Liver (tissue), 9 donors: ENCODE data around the gene COLEC11. TPM values are rescaled to one million over a fixed set of nuclear protein-coding genes. Genes with fewer than 3 reads are reported as not detected.

ENCODE experiments used
- DNase-seq: peaks from one replicate; pipeline ENCODE4 v3.0.0-alpha.2; 2017; ENCODE audit warnings: low spot score
- H3K27ac ChIP-seq, 2 donors: one replicate each; pipeline ENCODE4 v1.7.0; 2013; ENCODE audit warnings: inconsistent platforms in 2 of 2, low read length in 2 of 2, control low read depth in 1 of 2, low read depth in 1 of 2, mild to moderate bottlenecking in 1 of 2
- H3K27me3 ChIP-seq, 4 donors: one replicate each; pipeline versions ENCODE4 v1.6.1 to v1.7.0; 2013; ENCODE audit warnings: low read length in 3 of 4, inconsistent platforms in 1 of 4, mild to moderate bottlenecking in 1 of 4, moderate library complexity in 1 of 4; ENCODE audit not compliant: control insufficient read depth in 4 of 4, insufficient read depth in 4 of 4
- H3K36me3 ChIP-seq, 4 donors: one replicate each; pipeline versions ENCODE4 v1.6.1 to v1.7.0; 2013; ENCODE audit warnings: low read length in 3 of 4, mild to moderate bottlenecking in 3 of 4, low read depth in 1 of 4, moderate library complexity in 1 of 4; ENCODE audit not compliant: control insufficient read depth in 4 of 4, insufficient read depth in 3 of 4
- H3K4me1 ChIP-seq, 4 donors: one replicate each; pipeline versions ENCODE4 v1.6.1 to v1.7.0; 2013; ENCODE audit warnings: low read length in 3 of 4, mild to moderate bottlenecking in 3 of 4, moderate library complexity in 1 of 4; ENCODE audit not compliant: control insufficient read depth in 4 of 4, insufficient read depth in 4 of 4
- H3K4me3 ChIP-seq, 3 donors: one replicate each; pipeline versions ENCODE4 v1.6.1 to v1.7.0; 2013; ENCODE audit warnings: low read length in 3 of 3, control low read depth in 1 of 3, low read depth in 1 of 3, mild to moderate bottlenecking in 1 of 3
- H3K9ac ChIP-seq, 2 donors: one replicate each; pipeline ENCODE4 v1.7.0; 2013; ENCODE audit warnings: low read length in 2 of 2, mild to moderate bottlenecking in 2 of 2, moderate library complexity in 2 of 2, control low read depth in 1 of 2, low read depth in 1 of 2
- H3K9me3 ChIP-seq, 4 donors: one replicate each; pipeline versions ENCODE4 v1.6.1 to v1.7.0; 2013; ENCODE audit warnings: low read length in 3 of 4; ENCODE audit not compliant: control insufficient read depth in 4 of 4
- ATF3 ChIP-seq: IDR thresholded peaks from 2 replicates; pipeline ENCODE4 v1.6.1; 2016; ENCODE audit warnings: antibody characterized with exemption
- CTCF ChIP-seq: fragments of 150-350 bp; IDR thresholded peaks from 2 replicates; pipeline ENCODE4 v1.5.1; 2017; ENCODE audit warnings: improper control_type of control experiment, low read depth, low read length; ENCODE audit not compliant: missing input control
- FOXA2 ChIP-seq: IDR thresholded peaks from 2 replicates; pipeline ENCODE4 v1.6.1; 2016; ENCODE audit warnings: antibody characterized with exemption
- GABPA ChIP-seq, 2 donors: IDR thresholded peaks in 1 of 2; conservative IDR thresholded peaks in 1 of 2; 2 replicates each; pipeline ENCODE4 v1.6.1; 2016; ENCODE audit warnings: antibody characterized with exemption in 2 of 2, mild to moderate bottlenecking in 1 of 2, moderate library complexity in 1 of 2
- HNF4A ChIP-seq, 2 donors: conservative IDR thresholded peaks; 2 replicates each; pipeline ENCODE4 v1.6.1; 2016; ENCODE audit warnings: antibody characterized with exemption in 2 of 2, mild to moderate bottlenecking in 2 of 2
- HNF4G ChIP-seq: IDR thresholded peaks from 2 replicates; pipeline ENCODE4 v1.6.1; 2016; ENCODE audit warnings: antibody characterized with exemption
- JUND ChIP-seq, 2 donors: IDR thresholded peaks; 2 replicates each; pipeline ENCODE4 v1.6.1; 2016; ENCODE audit warnings: antibody characterized with exemption in 2 of 2
- MAX ChIP-seq: IDR thresholded peaks from 2 replicates; pipeline ENCODE4 v1.6.1; 2016; ENCODE audit warnings: antibody characterized with exemption
- NR2F2 ChIP-seq: IDR thresholded peaks from 2 replicates; pipeline ENCODE4 v1.6.1; 2016; ENCODE audit warnings: antibody characterized with exemption
- RAD21 ChIP-seq, 2 donors: IDR thresholded peaks; 2 replicates each; pipeline ENCODE4 v1.6.1; 2016; ENCODE audit warnings: antibody characterized with exemption in 2 of 2, mild to moderate bottlenecking in 2 of 2
- REST ChIP-seq: IDR thresholded peaks from 2 replicates; pipeline ENCODE4 v1.6.1; 2016; ENCODE audit warnings: antibody characterized with exemption, mild to moderate bottlenecking
- RXRA ChIP-seq, 2 donors: IDR thresholded peaks; 2 replicates each; pipeline ENCODE4 v1.6.1; 2017 to 2018; ENCODE audit warnings: antibody characterized with exemption in 2 of 2, mild to moderate bottlenecking in 1 of 2
- SP1 ChIP-seq: IDR thresholded peaks from 2 replicates; pipeline ENCODE4 v1.6.1; 2018; ENCODE audit warnings: antibody characterized with exemption, mild to moderate bottlenecking
- TAF1 ChIP-seq: conservative IDR thresholded peaks from 2 replicates; pipeline ENCODE4 v1.6.1; 2016; ENCODE audit warnings: antibody characterized with exemption, mild to moderate bottlenecking
- YY1 ChIP-seq: IDR thresholded peaks from 2 replicates; pipeline ENCODE4 v1.6.1; 2016; ENCODE audit warnings: antibody characterized with exemption, mild to moderate bottlenecking
- ZBTB33 ChIP-seq: IDR thresholded peaks from 2 replicates; pipeline ENCODE4 v1.6.1; 2016; ENCODE audit warnings: antibody characterized with exemption
- WGBS: extraction: QIAGEN DNeasy Blood & Tissue Kit; methylation state at CpG from one replicate; pipeline ENCODE4 v1.1.7; 2013; 5-methylcytosine and 5-hydroxymethylcytosine counted together
- polyA plus RNA-seq, 2 donors: library from polyadenylated mRNA; stranded (reverse) in 1 of 2; unstranded in 1 of 2; fragments of 200-250 nt in 1 of 2; fragments of >200 nt in 1 of 2; fragmentation: Nextera tagmentation in 1 of 2; extraction: Ambion mirVana in 1 of 2; gene quantifications; one replicate each; pipeline versions ENCODE4 v1.2.1 to v1.2.3, GENCODE V29; 2013 to 2015
- total RNA-seq, 2 donors: library from RNA; depleted of rRNA; stranded (reverse); fragments of >200 nt; gene quantifications; one replicate each; pipeline ENCODE4 v1.2.3, GENCODE V29; 2014
- donor health status: healthy.
- donor health status: healthy.
- donor health status: healthy.
- donor health status: healthy.
- donor health status: healthy.

The COLEC11 gene
- total and polyA plus RNA-seq, 4 donors, result 31.0 to 100 (median 70.9) TPM

GRCh38 chr2:3624059-3624794 lies 29.3 kb downstream of the COLEC11 start:
- TF ChIP-seq MAX (no peak), YY1 (no peak), ZBTB33 (no peak), REST (no peak), CTCF (no peak), RXRA (IDR thresholded peaks at IDR 0.05) (no peak), ATF3 (no peak), NR2F2 (no peak), JUND (IDR thresholded peaks at IDR 0.05) (no peak), HNF4A (conservative IDR thresholded peaks at IDR 0.05) (no peak), HNF4G (no peak), FOXA2 (no peak), RAD21 (IDR thresholded peaks at IDR 0.05) (no peak), TAF1 (no peak), SP1 (no peak), GABPA (IDR thresholded peaks at IDR 0.05 in 1 of 2, conservative IDR thresholded peaks at IDR 0.05 in 1 of 2) (no peak)
- no peak for DNase-seq

More at GRCh38 chr2:3624059-3624794, 29.3 kb downstream of the COLEC11 start:
- Histone ChIP-seq H3K4me3 (no peak overlapping the region), H3K9ac (no peak overlapping the region), H3K27me3 (no peaks in the 10 kb centered on the region), H3K27ac (peak overlapping the region in 1 of 2 donors; percentile 25), H3K9me3 (no peaks in the 10 kb centered on the region), H3K4me1 (no peaks in the 10 kb centered on the region), H3K36me3 (no peaks in the 10 kb centered on the region)
- 84% methylated on average over 4 of the region's 4 CpGs for WGBS
